GM19351 (cell line): ENCODE data around the gene OSTF1.

Experiments
- ATAC-seq: cut with Tn5 transposase; IDR thresholded peaks from one replicate; pipeline ENCODE4 v1.9.1; 2021; ENCODE audit warnings: mild to moderate bottlenecking, moderate library complexity; ENCODE audit not compliant: unreplicated experiment

Gene OSTF1, protein sequence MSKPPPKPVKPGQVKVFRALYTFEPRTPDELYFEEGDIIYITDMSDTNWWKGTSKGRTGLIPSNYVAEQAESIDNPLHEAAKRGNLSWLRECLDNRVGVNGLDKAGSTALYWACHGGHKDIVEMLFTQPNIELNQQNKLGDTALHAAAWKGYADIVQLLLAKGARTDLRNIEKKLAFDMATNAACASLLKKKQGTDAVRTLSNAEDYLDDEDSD

DNA sequence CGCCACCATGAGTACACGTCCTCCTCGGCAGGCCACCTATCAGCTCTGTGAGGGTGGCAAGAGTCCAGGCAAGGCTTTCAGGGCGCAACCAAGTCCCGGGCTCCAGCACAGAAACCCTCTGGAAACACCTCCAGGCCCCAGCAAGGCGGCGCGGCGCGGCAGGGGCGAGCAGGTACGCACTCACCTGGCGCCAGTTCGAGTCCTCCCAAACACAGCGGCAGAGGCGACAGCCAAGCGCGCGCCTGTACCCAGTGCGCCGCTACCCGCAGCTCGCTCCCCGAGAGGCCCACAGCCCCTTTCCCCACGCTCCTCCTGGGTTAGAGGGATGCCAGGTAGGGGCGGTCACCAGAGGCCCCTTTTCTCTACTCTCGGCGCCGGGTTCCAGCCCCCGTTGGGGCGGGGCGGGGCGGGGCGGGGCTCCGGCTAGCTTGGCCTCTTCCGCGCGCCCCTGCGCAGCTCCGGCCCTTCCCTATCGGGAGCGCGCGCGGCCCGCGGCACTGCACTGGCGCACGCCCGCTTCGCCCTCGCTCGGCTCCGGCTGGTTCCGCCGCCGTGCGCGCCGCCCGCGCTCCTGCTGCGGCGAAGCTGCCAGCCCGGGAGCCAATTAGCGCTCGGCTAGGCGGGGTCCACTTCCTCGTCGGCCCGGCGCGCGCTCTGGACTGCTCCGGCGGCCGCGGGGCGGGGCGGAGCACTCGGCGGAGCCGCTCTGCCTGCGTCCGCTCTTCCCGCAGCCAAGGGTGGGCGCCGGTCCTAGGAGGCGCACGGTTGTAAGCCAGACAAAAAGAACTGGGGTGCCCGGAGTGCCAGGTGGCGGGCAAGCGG is at the start of gene OSTF1, which contains the start of gene NMRK1:
OSTF1 (plus strand) TSS at position 691 of the 822 bp plus-strand sequence. CDS start 179 bp downstream, outside the sequence.
NMRK1 (minus strand) TSS at position 332 of the 822 bp plus-strand sequence. CDS start 5,040 bp downstream, outside the sequence.
- peak; percentile 81 for ATAC-seq

DNA sequence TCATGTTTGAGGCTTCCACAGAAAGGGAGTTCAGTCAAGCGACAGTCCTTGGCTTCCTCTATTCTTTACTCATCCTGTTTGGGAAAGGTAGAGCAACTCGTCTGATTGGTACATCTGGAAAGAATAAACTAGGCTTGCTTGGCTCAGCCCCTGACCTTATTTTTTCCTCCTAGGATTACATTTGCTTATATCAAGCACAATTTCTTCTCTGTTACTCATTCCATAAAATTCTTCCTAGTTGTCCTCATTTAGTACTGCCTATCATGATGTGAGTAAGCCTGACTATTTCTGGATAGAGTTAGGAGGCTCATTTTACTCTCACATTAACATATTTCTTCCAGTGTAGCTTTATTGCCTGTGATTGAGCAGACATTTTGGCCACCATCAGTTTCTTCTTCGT is 49.3 kb upstream of the OSTF1 start:
- ATAC-seq, result no peak

DNA sequence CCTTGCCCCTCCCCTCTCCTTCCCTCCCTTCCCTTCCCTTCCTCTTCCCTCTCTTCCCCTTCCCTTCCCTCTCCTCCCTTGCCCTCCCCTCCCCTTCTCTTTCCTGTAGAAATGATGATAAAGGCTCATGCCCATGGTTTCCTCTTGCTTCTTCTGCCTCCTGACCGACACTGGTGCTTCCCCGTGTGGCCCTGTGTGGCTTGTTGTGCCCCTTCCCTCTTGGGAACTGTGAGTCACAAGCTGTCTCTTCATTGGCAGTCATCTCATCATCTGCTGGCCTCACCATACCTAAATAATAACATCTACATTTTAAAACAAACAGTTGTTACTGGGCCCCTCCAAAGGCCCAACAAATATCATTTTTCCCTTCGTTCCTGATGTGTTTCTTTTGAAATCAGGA is 48.5 kb upstream of the OSTF1 start:
- ATAC-seq, result no peak

DNA sequence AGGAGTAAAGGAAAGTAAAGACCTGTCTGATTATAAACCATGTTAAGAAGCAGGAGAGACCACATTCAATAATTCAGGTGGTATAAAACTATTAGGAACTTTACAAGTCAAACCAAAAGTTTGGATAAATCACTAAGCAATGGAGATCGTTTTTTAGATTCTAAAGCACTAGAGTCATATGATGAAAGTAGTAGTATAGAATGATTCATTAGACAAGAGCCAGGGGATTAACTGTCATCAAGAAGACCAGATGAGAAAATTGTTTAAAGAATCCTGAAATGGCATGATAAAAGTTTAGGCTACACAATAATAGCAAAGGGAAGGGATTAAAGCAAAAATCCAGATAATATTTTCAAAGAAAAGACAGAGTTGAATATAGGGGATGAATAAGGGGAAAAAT is 47.3 kb upstream of the OSTF1 start:
- no peak for ATAC-seq

DNA sequence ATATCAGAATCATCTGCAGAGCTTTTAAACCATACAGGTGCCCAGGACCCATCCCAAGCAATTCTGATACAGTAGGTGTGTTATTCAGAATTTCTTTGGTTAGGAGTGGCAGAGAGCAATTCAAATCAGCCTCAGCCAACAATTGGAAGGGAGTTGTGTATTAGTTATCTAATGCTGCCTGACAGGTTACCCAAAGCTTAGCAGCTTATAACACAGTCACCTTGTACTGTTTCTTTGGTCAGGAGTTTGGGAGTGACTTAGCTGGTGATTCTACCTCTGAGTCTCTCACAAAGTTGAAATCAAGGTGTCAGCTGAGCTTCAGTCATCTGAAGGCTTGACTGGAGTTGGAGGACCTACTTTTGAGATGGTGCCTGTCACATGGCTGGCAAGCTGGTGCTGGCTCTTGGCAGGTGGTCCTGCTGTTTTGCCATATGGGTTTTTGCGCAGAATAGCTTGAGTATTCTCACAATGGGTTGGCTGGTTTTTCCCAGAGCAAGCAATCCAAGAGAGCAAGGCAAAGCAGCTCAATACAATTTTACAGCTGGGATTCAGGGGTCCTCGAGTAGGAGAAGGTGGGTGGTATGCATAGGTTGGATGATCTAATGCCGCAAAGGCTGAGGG is 41.5 kb upstream of the OSTF1 start:
- ATAC-seq, result no peak

DNA sequence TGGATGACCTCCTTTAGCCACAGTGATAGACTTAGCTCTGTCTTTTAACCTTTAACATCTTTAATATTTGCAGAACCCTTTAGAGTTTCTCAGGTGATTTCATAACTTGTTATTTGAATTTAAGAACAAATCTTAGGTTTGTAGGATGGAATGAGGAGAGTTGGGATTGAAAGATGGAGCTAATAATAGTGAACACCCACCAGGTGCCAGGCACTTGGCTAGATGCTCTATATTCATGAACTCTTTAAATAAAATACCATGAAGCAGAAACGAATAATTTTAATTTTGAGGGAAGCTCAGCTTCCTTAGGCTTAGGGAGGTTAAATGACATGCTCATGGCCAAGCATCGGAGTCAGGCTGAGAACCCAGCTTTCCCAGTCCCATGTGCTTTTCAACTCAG is 40.8 kb upstream of the OSTF1 start:
- no peak for ATAC-seq

DNA sequence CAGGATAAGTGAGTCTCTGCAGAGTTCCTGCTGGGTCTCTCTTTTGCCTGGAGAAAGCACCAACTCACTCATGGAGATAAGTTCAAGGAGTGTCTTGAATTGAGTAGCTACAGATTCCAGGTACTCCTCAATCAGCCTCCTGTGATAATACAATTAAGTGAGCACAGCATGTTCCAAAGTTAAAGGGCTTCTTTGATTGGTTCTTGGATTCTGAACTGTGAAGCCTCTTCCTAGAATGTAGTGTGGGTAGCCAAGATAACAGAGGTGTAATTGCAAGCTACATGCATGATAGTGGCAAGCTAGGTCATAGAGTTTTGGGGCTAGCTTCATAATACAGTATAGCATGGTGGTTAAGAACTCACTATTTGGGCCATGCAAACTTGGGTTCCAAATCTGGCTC is 37.0 kb upstream of the OSTF1 start:
- no peak for ATAC-seq

DNA sequence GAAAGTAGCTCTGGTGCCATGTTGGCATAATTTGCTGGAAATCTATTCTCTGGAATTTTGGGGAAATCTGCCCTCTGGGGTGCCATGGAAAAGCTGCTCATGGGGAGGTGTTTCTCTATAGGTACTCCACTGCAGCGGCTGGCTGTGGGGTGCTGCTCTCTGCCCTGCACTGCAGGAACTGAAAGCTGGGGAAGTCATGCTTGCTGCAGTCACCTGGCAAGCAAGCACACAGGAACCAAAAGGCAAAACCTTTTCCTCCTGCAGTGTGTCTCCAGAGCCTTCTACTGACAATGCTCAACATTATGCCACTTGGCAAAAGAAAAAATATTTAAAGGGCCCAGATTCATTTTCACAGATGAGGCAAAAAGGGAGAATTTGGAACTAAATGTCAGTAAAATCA is 34.4 kb upstream of the OSTF1 start:
- peak; percentile 97 for ATAC-seq

DNA sequence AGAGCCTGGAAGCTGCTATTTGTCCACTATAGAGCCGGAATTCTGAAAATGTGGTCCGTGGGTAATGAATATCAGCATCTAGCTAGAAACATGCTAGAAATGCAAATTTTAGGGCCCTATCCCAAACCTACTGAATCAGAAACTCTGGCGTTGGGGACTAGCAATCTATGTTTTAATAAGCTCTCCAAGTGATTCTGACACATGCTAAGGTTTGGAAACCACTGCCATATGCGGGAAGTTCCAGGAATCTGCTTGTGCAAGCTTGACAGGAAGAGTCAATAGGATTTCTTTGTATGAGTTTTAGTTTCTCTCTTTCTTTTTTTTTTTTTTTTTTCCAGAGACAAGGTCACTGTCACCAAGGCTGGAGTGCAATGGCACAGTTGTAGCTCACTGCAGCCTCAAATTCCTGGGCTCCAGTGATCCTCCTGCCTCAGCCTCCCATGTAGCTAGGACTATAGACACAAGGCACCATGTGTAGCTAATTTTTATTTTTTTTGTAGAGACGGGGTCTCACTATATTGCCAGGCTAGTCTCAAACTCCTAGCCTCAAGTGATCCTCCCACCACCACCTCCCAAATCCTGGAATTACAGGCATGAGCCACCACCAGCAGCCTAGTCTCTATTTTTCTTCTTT is 33.8 kb upstream of the OSTF1 start:
- ATAC-seq, result no peak

DNA sequence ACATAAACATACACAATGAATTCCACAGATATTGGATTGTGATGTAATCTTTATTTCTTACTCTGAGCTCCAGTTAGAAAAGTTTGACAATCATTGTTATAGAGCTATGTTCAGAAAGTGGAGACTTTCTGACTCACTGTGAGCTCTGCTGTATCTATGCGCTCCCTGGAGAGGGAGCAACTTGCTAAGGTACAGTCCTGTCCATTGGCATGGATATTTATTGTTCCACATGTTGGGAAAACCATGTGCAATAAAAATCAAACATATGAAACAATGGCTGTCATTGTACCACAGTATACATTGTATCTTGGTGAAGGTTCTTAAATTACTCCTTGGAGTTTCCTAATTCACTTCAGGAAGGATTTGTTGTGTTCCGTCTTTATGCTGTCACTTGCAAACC is 27.1 kb upstream of the OSTF1 start:
- ATAC-seq, result no peak

DNA sequence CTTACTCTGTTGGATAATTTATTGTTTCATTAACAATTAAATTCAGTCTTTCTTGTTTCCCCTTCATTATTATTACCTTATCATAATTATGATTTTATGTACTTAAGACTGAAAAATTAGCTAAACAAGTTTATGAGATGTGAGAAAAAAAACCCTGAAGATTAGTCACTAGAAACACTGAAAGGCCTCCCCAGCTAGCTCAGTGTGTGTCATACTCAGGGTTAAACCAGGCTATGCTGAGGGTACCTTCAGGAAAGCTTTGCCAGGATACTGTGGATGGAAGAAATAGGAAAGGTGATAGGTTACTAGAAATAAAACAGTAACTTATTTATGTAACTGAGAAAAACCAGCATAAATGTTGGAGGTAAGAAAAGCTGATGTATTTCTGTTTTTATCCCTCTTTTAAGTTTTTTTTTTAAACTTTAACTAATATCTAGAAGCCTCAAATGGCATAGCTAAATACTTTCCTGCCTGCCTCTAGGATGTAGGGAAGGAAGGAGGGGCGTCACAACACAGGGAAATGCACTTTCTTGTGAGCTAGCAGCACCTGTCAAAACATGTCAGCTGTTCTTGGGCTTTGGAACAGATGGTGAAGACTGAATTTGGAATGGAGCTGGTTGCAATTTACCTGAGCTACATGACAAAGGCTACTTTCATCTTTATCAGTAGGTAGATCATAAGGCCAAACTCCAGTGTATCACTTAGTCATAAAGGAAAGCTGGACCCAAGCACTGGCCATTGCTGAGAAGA is 24.6 kb upstream of the OSTF1 start:
- ATAC-seq, result no peak

DNA sequence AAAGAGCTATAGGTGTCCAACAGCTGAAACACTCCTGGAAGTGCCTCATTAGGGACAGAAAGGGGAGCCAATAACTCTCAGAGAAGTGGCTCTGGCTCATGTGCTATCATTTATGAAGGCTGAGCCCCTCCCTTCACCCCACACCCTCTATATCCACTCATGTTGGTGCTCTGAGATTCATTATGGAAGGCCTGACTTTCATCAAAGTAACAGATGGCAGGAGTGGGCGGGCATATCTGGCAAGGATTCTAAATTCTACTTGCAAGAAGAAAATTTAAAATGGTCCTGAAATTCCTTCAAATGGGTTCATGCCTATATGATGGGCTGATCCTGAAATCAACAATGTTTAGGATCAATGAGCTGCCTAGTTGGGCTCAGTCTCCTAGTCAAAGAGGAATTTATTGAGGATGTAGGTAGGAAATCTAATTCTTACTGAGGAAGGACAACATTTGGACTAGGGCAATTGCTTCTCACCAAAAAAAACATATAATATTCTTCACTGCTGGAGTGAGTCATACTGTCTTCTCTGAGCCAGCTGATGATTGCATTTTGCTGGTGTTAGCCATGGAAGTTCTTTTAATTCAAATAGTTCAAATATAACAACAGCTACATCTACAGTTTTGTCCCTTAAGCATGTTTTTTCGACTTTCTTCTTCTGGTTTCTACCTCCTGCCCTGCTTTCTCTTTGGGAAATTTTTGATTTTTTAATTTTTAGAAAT is 23.8 kb upstream of the OSTF1 start:
- no peak for ATAC-seq

DNA sequence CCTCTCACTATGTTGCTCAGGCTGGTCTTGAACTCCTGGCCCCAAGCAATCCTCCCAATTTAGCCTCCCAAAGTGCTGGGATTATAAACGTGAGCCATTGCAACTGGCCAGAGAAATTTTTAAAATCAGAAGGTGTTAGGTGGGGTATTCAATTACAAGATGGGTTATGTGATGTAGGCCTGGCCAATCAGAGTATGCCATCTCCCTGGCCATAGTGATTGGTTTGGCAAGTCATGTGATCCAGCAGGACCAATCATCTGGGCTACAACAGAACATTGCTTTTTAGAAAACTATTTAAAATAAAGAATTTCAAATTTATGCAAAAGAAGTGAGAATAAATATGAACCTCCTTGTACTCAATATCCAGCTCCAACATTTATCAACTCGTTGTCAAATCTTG is 22.8 kb upstream of the OSTF1 start:
- ATAC-seq, result no peak

DNA sequence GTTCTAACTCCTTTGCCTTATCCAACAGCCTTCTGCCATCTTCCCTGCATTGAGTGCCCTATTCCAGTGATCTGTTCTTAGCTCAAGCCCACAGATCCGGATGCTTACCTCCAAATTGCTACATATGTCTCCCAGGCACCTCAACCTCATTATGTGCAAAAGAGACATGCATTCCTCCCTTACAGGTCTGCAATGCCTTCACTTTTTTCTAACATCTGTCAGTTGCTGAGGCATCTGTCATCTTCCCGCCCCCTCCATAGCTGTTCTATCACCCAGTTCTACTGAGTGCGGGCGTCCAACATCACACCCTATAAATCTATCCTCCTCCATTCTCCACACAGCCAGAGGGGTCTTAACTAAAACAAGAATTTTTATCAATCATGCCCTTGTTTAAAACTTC is 20.4 kb upstream of the OSTF1 start:
- ATAC-seq, result no peak

DNA sequence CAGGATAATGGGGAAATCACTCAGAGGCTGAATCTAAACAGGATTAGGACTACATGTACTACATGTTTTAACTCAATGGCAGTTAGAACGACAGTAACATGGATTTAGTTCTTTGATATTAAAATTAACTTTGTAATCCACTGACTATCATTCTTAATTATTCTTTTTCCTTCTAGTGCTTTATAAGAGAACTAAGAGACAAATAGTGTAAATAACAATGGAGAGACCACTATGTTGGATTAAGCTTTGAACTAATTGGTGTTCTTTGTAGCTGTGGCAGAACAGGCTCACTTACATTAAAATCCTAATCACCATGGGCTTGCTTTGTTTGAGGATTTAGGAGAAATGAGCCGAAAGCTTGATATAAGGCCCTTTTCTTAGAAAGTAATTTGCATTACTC is 19.1 kb upstream of the OSTF1 start:
- no peak for ATAC-seq

DNA sequence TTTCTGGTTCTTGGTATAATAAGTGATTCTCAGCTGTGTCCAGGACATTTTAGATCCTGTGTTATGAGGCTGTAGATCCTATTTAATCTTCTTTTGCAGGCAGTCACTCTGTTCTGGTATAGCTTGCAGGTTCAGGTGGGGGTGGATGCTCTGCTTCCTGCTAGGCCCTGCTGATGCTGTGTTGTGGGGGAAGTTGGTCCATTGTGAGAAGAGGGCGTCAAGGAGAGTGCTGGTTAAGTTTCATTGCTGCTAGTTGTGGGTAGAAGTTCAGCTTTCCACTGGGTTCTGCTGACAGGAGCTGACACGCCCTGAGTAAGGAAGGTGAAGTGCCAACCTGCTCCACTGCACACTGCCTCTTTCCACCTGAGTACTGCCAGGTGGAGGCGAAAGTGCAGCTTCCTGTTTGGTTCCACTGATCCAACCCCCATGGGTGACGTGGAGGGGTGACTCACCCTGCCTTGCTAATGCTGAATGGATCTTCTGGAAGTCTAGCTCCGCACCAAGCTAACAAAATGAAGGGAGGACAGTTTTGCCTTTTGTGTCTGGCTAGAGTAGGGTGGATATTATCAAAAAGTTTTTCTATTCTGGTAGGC is 16.7 kb upstream of the OSTF1 start:
- peak; percentile 81 for ATAC-seq

DNA sequence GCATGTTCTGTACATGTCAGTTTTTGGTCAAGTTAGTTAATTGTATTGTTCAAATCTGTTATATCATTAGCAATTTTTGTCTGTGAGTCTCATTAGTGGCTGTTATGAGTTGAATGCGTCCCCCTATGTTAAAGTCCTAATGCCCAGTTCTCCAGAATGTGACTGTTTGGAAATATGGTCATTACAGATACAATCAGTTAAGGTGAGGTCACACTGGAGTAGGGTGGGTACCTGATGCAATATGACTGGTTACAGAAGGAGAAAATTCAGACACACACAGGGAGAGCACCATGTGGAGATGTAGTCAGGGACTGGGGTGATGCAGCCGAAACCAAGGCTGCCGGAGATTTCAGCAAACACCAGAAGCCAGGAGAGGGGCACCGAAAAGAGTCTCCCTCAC is 15.4 kb upstream of the OSTF1 start:
- no peak for ATAC-seq

DNA sequence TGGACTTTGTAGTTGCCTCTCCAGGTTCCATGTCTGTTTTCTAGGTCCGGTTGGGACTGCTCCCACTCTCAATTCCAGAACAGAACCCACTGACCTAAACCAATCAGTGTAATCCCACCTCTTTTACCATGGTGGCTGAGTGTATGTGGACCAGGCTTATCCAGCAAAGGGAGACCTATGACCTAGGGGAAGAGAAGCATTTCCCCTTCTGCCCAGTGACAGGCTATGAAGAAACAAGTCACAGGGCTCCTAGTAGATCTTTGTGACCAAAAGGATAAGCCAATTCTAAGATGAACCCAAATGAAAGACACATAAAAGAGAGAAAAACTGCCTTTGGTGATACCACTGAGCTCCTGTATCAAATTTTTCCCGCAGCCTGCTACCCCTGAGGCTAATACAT is 6.7 kb upstream of the OSTF1 start:
- no peak for ATAC-seq

DNA sequence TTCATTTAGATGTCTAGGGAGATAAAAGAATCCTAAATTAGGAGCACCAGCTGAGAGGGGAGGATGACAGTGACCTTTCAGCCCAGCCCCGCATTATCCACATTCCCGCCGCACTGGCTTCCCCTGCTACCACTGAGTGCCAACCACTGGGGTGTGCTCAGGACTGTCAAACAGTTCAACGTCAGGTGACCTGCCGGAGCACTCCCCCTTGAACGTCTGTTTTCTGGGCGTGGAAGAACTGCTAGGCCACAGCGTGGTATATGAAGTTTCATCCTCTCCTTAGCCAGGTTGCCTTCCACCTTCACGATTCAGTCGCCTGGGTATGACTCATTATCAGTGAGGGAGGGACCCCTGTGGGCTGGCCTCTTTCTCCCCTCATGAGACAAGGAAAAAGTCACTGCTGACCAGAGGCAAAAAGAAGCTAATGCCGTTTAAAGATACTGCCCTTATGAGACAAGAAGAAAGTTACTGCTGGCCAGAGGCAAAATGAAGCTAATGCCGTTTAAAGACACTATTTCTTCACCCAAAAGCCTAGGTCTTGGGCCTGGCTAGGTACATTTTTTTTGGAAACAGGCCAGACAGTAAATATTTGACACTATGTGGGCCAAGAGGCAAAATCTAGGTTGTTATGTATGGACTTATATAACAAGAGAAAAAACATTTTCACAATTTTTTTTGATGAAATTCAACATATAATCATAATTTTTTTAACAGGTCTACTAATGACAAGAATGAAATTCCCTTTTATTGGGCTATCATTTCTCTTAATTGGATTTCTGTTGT is 4.9 kb upstream of the OSTF1 start:
- ATAC-seq, result no peak
